GM21526 (cell line): ENCODE data around the gene NOD1.
A peak's percentile ranks its signal among the peaks of the same experiment; 100 is the strongest.
"Not testable (repeated sequence)": the region's sequence is repeated elsewhere in the genome, so short reads cannot be mapped to it uniquely, and the experiment has no call there.

Source experiments
- ATAC-seq: cut with Tn5 transposase; IDR thresholded peaks from one replicate; pipeline ENCODE4 v1.9.1; 2021; ENCODE audit warnings: moderate library complexity; ENCODE audit not compliant: unreplicated experiment, low FRiP score

The NOD1 gene

GRCh38 chr7:30505174-30505697, 26.7 kb upstream of the NOD1 start:
- peak; percentile 10 for ATAC-seq

GRCh38 chr7:30504301-30505173, 26.0 kb upstream of the NOD1 start, which contains the start of gene GGCT:
GGCT (minus strand) TSS chr7:30504829; CDS start chr7:30504709, 120 bp downstream.
- ATAC-seq = peak; percentile 99

GRCh38 chr7:30503274-30504212, 25.0 kb upstream of the NOD1 start:
- no peak for ATAC-seq

- ATAC-seq = no peak
These were observed 24.1 kb upstream of the NOD1 start for GRCh38 chr7:30502470-30503251.

GRCh38 chr7:30501264-30501663, 22.7 kb upstream of the NOD1 start:
- no peak for ATAC-seq

- no peak for ATAC-seq
These were observed 14.6 kb upstream of the NOD1 start for GRCh38 chr7:30493228-30493627.

GRCh38 chr7:30491417-30491816, 12.8 kb upstream of the NOD1 start:
- ATAC-seq = no peak

GRCh38 chr7:30487371-30487770, 8.8 kb upstream of the NOD1 start:
- ATAC-seq = no peak

- no peak for ATAC-seq
These were observed 7.1 kb upstream of the NOD1 start for GRCh38 chr7:30485667-30486066.

- not testable (repeated sequence) for ATAC-seq
These were observed 2.8 kb upstream of the NOD1 start for GRCh38 chr7:30481416-30481815.

GRCh38 chr7:30479202-30480120, 877 bp upstream of the NOD1 start:
- ATAC-seq = no peak

GRCh38 chr7:30476459-30477145, 2.0 kb downstream of the NOD1 start:
- no peak for ATAC-seq

- ATAC-seq = no peak
These were observed 3.0 kb downstream of the NOD1 start for GRCh38 chr7:30475580-30475979.

GRCh38 chr7:30474893-30475292, 3.7 kb downstream of the NOD1 start:
- no peak for ATAC-seq

- no peak for ATAC-seq
These were observed 4.1 kb downstream of the NOD1 start for GRCh38 chr7:30474485-30474884.

- ATAC-seq = no peak
These were observed 4.7 kb downstream of the NOD1 start for GRCh38 chr7:30473903-30474302.

- no peak for ATAC-seq
These were observed 5.5 kb downstream of the NOD1 start for GRCh38 chr7:30472784-30473775.
